IPS-15b (cell line): Measurements from ENCODE around the gene FOXL1.
A peak's percentile ranks its signal among the peaks of the same experiment; 100 is the strongest.

Experiments used
- H3K27me3 ChIP-seq: one replicate; pipeline ENCODE4 v1.6.1; 2013; ENCODE audit warnings: low read length; ENCODE audit not compliant: control insufficient read depth, insufficient read depth
- H3K36me3 ChIP-seq: one replicate; pipeline ENCODE4 v1.6.1; 2013; ENCODE audit warnings: low read length; ENCODE audit not compliant: control insufficient read depth, insufficient read depth
- H3K4me1 ChIP-seq: one replicate; pipeline ENCODE4 v1.6.1; 2013; ENCODE audit warnings: mild to moderate bottlenecking, low read length; ENCODE audit not compliant: control insufficient read depth, insufficient read depth
- H3K4me3 ChIP-seq: one replicate; pipeline ENCODE4 v1.5.1; 2013; ENCODE audit warnings: low read depth, low read length
- H3K9ac ChIP-seq: one replicate; pipeline ENCODE4 v1.6.1; 2013; ENCODE audit warnings: low read depth, mild to moderate bottlenecking, low read length
- H3K9me3 ChIP-seq: one replicate; pipeline ENCODE4 v1.6.1; 2013; ENCODE audit warnings: mild to moderate bottlenecking, low read length; ENCODE audit not compliant: control insufficient read depth, insufficient read depth

The FOXL1 gene

DNA sequence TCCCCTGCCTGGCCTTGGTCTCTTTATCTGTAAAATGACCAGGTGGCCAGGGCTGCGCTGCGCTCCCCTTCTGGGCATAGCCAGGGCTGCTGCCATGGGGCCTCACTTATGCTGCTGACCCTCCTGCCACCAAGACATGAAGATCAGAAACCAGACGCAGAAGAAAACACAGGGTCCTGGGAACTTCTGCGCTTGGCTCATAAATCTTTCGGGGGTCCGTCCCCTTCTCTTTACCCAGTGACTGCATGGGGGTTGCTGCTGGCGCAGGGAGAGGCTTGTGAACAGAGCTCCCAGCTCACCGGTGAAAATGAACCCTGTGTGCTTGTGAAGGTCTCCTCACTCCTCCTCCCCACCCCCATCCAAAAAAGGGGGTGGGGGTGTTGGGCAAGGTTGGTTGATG, 5.7 kb upstream of the FOXL1 start:
- Histone ChIP-seq H3K4me3 (peak overlapping the region; percentile 6), H3K9me3 (no peaks in the 10 kb centered on the region), H3K4me1 (peaks cover 7% of the 10 kb centered on the region), H3K36me3 (no peaks in the 10 kb centered on the region), H3K27me3 (peaks cover 93% of the 10 kb centered on the region), H3K9ac (no peak overlapping the region)

DNA sequence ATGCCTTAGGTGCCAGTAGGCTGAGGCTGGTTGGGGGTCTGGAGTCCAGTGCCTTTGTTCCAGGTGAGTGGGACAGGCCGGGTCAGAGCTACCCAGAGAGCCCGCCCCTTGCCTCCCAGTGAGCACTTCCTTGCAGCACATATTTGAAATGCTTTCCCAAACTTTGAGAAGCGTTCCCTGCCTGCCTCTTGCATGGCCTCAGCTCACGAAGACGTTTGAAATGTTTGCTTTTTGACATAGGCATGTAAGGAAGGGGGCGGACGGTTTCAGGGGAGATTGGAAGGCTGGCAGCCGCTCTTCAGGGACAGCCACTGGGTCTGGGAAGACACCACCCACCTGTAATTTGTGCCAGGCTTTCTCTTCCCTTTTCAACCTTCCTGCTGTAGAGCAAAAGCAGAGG, 5.1 kb upstream of the FOXL1 start:
- H3K27me3 ChIP-seq: peaks cover 94% of the 10 kb centered on the region
- H3K4me1 ChIP-seq: peaks cover 7% of the 10 kb centered on the region
- no peaks in the 10 kb centered on the region for H3K9me3 ChIP-seq
- H3K9ac ChIP-seq: no peak overlapping the region
- H3K36me3 ChIP-seq: no peaks in the 10 kb centered on the region
- H3K4me3 ChIP-seq: peak overlapping the region; percentile 6

DNA sequence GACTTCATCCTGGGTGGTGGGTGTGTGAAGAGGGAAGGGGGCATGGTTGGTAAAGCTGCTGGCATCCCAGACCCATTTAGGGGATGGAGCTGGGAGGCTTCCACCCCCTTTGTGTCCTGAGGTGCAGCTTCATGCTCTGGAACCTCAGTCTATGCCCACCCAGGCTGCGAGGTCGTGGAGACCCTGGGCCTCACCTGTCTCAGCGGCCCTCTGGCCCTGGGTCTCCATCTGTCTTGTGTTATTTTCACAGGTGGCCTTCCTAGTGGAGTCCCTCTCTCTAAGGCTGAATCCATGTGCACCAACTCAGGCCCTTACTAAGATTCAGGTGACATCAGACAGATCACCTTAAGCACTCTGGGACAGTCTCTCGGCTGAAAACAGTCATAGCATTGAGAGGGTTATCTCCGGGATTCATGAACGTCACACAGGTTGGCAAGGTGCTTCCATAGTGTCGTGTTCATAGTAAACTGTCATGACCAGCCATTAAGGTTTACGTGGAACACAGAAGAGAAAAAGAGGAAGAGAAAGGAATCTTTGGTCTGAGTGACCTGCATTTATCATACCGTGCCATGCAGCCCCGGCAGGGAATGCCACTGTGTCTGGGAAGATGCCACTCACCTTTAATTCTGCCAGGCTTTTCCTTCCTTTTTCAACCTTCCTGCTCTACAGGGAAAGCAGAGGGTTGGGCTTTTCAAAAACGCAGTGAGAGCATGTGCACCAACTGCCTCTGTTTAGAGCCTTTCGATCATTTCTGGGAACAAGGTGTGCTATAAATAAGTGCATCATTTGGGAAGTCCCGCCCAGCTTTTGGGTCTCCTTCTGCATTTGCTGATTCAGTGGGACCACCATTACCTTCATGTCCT, 4.5 kb upstream of the FOXL1 start:
- H3K36me3 ChIP-seq: no peaks in the 10 kb centered on the region
- H3K9ac ChIP-seq: no peak overlapping the region
- H3K27me3 ChIP-seq: peaks cover 95% of the 10 kb centered on the region
- no peaks in the 10 kb centered on the region for H3K9me3 ChIP-seq
- peak overlapping the region; percentile 6 for H3K4me3 ChIP-seq
- H3K4me1 ChIP-seq: peaks cover 7% of the 10 kb centered on the region

DNA sequence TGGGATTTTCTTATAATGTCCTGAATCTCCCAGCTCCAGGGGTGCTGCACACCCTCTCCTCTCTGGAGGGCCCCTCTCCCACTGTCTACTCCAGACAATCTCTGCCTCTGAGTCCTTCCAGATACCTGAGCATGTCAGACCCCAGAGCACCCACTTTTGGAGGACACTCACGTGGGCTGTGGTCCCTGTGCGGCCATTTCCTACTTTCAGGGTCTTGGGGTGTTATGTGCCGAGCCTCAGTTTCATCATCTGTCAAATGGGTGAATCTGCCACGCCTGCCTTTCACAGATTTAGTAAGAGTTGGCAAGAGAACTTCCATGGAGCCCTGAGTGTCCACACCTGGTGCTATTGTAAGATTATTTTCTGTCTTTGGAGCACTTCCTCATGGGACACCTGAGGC, 3.7 kb upstream of the FOXL1 start:
- H3K4me1 ChIP-seq: peaks cover 7% of the 10 kb centered on the region
- H3K4me3 ChIP-seq: peak overlapping the region; percentile 26
- H3K36me3 ChIP-seq: no peaks in the 10 kb centered on the region
- no peak overlapping the region for H3K9ac ChIP-seq
- peaks cover 95% of the 10 kb centered on the region for H3K27me3 ChIP-seq
- no peaks in the 10 kb centered on the region for H3K9me3 ChIP-seq

DNA sequence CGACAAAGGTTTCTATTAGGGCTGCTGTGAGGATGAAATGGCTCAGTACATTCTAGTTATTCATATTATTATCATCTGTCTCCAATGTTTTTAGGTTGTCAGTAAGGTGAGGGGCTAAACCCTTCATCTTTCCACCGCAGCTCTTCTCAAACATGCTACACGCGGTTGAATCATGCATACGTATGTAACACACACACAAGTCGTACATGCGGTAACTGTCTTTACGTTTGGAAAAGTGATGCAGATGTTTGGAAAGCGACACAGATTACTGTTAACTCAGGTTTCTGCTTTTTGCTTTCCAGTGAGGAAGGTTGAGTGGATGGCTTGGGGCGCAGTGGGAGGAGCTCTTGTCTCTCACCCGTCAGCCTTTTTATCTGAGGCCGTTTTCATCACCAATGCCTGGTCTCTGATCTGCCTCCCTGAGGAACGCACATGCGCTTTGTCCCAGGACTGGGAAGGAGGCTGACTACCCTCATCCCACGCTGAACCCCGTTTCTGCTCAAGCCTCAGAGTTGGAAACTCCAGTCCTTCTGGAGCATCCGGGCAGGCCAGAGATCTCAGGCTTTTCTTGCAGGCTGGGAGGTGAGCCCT, 3.2 kb upstream of the FOXL1 start:
- Histone ChIP-seq H3K9ac (no peak overlapping the region), H3K27me3 (peaks cover 95% of the 10 kb centered on the region), H3K36me3 (no peaks in the 10 kb centered on the region), H3K4me1 (peaks cover 7% of the 10 kb centered on the region), H3K4me3 (peak overlapping the region; percentile 26), H3K9me3 (no peaks in the 10 kb centered on the region)

DNA sequence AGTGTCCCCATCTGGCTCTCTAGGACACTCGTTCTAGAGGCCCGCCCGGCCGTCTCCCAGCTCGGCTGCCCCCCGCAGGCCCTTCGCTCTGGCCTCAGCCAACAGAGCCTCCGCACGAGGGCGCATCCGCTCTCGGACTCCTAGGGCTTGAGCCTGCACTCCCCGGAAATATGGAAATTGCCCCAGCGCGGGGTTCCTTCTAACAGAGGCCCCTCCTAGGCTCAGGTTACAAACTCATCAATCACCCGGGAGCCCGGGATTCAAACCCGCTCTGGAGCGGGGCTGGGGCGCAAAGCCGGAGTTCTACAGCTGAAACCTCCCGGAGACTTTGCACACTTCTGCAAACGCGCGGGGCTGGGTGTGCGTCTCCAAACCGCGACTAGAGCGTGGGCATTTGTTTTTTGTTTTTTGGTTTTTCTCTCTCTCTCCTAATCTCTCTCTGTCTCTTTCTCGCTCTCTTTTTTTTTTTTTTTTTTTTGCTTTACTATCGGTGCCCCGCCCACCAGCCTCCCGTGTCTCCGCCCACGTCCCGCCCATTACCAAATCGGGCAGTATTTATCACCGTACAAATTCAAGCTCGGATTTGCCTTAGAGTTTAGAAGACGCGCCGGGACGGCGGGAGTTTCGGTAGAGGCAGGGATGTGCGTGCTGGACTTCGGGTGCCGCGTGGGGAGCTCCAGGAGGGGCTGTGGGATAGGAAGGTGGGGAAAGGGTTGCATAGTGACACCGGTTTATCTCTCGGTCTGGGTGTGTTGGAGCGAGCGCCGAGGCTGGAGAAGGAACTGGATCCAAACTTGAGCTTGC, 2.4 kb upstream of the FOXL1 start:
- H3K27me3 ChIP-seq: peaks cover 95% of the 10 kb centered on the region
- H3K9me3 ChIP-seq: no peaks in the 10 kb centered on the region
- peak overlapping the region; percentile 68 for H3K4me3 ChIP-seq
- peaks cover 6% of the 10 kb centered on the region for H3K4me1 ChIP-seq
- H3K36me3 ChIP-seq: no peaks in the 10 kb centered on the region
- no peak overlapping the region for H3K9ac ChIP-seq

DNA sequence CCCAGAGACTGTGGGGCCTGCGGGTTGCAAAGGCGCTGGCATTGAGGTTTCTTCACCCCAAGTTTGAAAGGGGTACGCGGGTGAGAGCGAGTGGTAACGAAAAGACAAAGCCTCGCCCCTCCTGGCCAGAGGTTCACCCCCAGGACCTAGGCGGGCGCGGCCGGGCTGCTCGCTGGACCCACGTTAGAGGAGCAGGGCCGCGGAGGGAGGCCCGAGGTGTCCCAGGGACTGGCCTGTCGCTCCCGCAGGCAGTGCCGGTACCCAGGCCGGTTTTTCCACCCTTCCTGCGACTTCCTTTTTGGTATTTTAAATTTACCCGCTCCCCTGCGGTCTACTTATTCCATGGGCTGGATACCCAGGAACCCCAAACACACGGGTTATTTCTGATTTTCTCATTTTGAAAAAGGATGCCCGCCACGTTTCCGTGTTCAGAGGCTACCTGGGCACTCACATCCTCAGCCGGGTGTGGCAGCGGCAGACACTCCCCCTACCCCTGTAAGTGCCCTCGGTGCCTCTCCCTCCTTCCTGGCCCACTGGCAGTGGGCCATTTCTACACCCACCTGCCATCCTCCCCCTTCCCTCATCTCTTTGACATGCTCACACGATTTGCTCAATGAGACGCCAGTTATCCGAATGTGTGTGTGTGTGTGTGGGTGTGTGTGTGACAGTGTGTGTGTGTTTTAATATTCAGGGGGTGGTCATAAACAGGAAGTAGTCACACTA, 1.6 kb upstream of the FOXL1 start:
- peaks cover 95% of the 10 kb centered on the region for H3K27me3 ChIP-seq
- H3K4me3 ChIP-seq: peak overlapping the region; percentile 68
- H3K9me3 ChIP-seq: no peaks in the 10 kb centered on the region
- H3K4me1 ChIP-seq: peaks cover 3% of the 10 kb centered on the region
- no peak overlapping the region for H3K9ac ChIP-seq
- no peaks in the 10 kb centered on the region for H3K36me3 ChIP-seq

DNA sequence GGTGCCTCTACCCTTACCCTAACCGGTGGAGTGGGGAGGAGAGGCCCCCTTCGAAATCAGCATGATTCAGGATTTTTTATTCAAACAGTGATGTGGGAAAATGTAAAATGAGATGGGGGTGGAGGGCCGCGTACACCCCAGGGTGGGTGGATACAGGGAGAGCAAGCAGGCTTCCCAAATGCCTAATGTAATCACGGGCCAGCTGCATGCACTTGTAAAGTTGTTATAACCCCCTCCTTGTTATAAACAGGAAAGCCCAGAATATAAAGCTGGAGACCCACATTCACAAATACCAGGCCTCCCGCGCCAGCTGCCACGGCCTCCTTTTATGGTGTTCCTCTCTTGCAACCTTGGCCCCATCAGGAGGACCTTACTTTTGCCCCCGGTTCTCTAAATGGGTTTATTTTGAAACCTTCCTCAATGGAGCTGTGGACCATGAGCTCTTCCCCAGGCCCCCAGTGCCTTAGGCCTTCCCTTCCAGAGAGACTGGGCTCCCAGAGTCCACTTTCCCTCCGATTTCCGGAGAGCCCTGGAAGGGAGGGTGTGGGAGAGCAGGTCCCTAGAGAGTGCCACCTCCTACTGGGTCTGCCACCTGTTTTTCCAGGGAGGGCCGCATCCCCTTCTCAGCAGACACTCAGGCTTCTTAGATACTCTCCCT, 906 bp upstream of the FOXL1 start:
- Histone ChIP-seq H3K4me3 (peak overlapping the region; percentile 68), H3K36me3 (no peaks in the 10 kb centered on the region), H3K9ac (no peak overlapping the region), H3K9me3 (no peaks in the 10 kb centered on the region), H3K4me1 (peaks cover 3% of the 10 kb centered on the region), H3K27me3 (peaks cover 95% of the 10 kb centered on the region)

DNA sequence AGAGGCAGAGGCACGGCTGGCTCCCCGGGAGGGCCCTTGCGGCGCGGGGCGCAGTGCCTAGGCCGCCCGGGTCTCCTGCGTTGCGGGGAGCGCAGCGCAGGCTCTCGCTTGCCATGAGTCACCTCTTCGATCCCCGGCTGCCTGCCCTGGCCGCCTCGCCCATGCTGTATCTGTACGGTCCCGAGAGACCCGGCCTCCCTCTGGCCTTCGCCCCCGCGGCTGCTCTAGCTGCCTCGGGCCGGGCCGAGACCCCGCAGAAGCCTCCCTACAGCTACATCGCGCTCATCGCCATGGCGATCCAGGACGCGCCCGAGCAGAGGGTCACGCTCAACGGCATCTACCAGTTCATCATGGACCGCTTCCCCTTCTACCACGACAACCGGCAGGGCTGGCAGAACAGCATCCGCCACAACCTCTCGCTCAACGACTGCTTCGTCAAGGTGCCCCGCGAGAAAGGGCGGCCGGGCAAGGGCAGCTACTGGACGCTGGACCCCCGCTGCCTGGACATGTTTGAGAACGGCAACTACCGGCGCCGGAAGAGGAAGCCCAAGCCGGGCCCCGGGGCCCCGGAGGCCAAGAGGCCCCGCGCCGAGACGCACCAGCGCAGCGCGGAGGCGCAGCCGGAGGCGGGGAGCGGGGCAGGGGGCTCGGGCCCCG, 390 bp downstream of the FOXL1 start:
- Histone ChIP-seq H3K36me3 (no peaks in the 10 kb centered on the region), H3K4me1 (no peaks in the 10 kb centered on the region), H3K9me3 (no peaks in the 10 kb centered on the region), H3K9ac (no peak overlapping the region), H3K4me3 (peak overlapping the region; percentile 39), H3K27me3 (peaks cover 87% of the 10 kb centered on the region)

DNA sequence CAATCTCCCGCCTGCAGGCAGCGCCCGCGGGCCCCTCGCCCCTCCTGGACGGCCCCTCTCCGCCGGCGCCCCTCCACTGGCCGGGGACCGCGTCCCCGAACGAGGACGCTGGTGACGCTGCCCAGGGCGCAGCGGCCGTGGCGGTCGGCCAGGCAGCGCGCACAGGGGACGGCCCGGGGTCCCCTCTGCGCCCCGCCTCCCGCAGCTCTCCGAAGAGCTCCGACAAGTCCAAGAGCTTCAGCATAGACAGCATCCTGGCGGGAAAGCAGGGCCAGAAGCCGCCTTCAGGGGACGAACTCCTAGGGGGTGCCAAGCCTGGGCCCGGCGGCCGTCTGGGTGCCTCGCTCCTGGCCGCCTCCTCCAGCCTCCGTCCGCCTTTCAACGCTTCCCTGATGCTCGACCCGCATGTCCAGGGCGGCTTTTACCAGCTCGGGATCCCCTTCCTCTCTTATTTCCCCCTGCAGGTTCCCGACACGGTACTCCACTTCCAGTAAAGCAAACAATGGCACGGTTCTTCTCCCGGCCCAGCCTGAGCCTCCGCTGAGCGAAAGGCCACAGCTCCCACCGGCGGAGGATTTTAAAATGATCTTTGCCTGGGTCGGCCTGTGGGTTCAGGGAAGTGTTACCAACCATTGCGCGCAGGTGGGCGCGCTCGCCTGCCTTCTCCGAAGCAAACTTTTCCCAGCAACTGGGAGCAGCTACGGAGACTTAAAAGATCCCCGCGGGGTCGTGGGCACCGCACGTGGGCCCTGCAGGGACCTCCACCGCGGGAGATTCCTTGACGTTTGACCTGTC, 1.1 kb downstream of the FOXL1 start:
- no peak overlapping the region for H3K9ac ChIP-seq
- H3K4me1 ChIP-seq: no peaks in the 10 kb centered on the region
- no peaks in the 10 kb centered on the region for H3K36me3 ChIP-seq
- peaks cover 84% of the 10 kb centered on the region for H3K27me3 ChIP-seq
- peak overlapping the region; percentile 39 for H3K4me3 ChIP-seq
- no peaks in the 10 kb centered on the region for H3K9me3 ChIP-seq
